Glomerular visceral epithelial cell (primary cell): ENCODE data around the gene GALNT12.

Experiments used
- DNase-seq: peaks from one replicate; pipeline ENCODE4 v3.0.0-alpha.2; 2016; ENCODE audit errors: extremely low spot score

The GALNT12 gene

GRCh38 chr9:98832768-98833089 lies 25.3 kb downstream of the GALNT12 start:
- no peak for DNase-seq

- no peak for DNase-seq
Observed at GRCh38 chr9:98833090-98833956, 25.9 kb downstream of the GALNT12 start.

DNA sequence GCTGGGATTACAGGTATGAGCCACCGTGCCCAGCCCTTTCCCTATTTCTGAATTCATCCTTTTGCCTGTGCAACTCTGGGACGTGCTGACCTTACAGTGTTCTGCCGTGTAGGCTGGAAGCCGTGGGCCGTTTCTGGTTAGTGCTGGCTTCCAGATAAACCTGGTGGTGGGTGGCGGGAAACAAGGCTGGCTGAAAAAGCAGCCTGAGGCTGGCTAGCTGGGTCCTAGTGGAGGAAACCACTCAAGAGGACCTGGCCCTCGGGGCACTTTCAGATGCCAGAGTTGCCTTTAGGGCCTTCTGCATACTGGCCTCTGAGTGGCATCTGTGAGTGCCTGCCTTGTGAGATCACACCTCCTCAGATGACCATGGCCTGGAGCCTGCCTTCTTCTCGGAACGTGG lies 26.9 kb downstream of the GALNT12 start:
- DNase-seq: no peak

DNA sequence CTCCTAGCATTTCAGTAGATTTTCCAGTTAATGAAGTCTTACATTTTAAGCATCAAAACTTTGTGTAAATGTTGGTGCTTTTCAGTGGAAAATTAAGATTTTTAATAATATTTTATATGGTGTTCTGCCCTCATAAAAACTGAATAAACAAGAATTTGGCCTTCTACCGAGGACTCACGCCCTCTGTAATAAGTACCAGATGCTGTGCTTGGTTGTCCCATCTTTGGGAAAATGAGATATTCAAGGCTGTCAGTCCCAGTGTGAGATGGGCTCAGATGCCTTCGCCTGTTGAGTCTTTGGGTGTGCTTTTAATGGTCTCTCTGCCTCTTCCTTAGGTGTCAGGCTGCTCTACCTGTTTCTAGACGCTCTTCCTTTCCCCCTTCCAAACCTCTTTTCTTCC lies 28.7 kb downstream of the GALNT12 start:
- DNase-seq: no peak

- no peak for DNase-seq
Observed at GRCh38 chr9:98837516-98837915, 30.0 kb downstream of the GALNT12 start.

GRCh38 chr9:98838155-98838867 lies 30.8 kb downstream of the GALNT12 start:
- no peak for DNase-seq

DNA sequence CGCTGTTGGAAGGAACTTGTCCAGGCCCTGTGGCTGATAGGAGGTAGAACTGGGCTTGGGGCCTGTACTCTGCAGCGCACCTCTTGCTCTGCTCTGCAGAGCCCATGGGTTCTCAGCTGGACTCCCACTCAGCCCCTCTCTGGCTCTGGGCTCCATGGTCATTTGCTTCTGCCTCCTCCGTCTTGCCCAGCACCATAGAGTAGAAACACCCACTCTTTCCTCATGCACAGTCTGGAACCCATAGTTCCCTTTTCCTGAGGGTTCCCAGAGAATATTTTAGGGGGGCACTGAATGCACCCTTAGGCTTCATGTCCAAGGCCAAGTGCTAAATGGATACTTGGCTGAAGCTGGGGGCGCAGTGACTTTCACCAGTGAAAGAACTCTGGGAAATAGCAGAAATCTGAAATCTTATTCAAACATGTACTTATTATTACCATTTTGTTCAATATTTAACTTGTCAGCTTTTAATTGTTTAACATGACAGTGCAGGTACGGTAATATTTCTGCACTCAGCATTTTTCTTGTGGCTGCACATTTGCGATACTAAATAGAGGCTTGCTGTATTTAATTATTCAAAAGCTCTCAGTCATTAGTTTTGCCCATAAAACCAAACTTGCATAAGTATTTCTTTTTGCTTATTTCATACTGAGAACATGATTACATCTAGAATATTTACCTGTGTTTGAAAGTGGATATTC lies 31.5 kb downstream of the GALNT12 start:
- no peak for DNase-seq

DNA sequence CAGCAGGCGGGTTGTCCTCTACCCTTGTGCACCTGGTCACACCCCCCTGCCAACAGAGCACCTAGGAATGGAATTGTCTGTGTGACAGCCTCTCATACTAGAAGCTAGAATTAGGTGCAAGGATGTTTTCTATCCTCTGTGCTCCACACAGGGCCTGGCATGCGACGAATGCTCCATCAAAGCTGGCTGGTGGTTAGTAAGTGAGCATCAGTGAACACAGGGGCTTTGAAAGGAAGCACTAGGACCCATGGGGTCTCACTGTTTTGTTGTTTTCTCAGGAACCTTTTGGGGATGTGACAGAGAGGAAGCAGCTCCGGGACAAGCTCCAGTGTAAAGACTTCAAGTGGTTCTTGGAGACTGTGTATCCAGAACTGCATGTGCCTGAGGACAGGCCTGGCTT lies 32.3 kb downstream of the GALNT12 start:
- DNase-seq: no peak

DNA sequence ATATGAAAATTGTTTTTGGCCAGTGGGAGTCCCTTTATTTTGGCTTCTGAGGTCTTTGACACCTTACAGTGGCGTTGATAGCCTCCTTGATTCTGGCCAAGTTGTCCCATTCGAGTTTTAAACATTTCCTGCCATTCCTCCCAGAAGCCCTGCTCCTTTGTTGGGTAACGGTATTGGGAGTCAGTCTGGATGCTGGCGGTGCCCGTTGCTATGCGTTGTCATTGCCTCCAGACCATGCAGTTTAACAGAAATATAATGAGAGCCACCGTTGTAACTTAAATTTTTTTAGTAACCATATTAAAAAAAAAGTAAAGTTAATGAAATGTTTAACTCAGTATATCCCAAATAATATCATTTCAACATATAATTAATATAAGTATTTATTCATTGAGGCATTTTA lies 35.0 kb downstream of the GALNT12 start:
- DNase-seq: no peak

DNA sequence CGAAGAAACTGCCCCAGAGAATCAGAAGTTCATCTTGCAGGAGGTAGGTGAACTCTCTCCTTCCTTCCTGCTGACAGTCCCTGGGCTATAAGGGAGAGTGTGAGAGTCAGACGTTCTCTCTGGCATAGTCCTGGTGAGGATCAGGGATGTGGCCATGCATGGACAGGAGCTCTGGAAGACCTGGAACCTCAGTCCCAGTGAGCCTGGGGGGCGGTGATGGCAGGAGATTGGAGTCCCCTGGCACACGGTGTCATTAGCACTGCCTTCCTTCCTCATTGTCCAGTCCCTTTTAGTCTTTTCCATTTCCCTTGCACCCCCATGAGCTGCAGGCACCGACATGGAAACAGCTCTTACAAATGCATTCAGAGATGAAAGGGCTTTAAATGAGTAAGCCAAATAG lies 38.6 kb downstream of the GALNT12 start:
- no peak for DNase-seq

DNA sequence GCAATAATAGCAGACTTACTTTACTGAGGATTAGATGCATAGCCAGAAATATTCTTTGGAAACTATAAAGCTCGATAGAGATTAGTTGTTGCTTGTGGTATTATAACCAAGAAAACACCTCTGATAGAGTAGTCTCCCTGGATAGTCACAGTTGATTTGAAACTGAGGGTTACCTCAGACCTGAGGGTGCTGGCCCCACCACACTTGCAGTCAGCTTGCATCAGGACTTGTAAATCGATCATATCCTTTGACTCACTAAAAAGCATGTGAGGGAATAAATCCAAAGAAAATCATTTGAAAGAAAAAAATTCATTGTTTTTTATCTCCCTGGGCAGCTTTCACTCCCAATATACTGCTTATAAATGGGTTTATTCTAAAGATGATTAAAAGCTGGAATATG lies 39.4 kb downstream of the GALNT12 start:
- DNase-seq: no peak

- DNase-seq: peak; percentile 92
Observed at GRCh38 chr9:98848450-98849149, 41.1 kb downstream of the GALNT12 start.

- no peak for DNase-seq
Observed at GRCh38 chr9:98849563-98849962, 42.1 kb downstream of the GALNT12 start.

DNA sequence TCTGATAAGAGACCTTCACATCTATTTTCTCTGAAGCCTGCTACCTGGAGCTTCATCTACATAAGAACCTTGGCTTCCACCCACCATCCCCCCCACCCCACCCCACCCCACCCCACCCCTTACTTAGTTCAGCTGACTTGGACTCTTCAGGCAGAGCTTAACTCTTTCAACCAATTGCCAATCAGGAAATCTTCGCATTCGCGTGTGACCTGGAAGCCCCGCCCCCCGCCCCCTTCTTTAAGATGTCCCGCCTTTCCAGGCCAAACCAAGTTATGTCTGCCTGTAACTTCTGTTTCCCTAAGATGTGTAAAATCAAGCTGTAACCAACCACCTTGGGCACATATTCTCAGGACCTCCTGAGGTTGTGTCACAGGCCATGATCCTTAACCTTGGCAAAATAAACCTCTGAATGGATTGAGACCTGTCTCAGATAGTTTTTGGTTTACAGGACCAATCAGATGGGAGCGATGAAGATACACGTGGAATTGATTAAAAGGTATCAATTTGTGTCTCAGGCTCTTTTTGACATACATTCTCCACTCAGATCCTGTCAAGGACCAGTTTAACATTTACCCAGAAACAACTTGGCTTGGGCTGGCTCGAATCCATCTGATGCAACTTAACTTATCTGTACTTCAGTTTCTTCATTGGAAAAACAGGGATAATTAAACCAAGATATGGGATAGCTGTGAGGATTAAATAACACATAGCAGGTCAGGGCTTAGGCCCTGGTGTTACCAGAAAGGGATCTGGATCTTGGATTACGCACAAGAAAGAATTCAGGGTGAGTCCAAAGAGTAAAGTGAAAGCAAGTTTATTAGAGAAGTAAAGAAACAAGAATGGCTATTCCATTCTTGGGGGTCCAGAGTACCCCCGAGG lies 43.6 kb downstream of the GALNT12 start:
- DNase-seq: no peak

DNA sequence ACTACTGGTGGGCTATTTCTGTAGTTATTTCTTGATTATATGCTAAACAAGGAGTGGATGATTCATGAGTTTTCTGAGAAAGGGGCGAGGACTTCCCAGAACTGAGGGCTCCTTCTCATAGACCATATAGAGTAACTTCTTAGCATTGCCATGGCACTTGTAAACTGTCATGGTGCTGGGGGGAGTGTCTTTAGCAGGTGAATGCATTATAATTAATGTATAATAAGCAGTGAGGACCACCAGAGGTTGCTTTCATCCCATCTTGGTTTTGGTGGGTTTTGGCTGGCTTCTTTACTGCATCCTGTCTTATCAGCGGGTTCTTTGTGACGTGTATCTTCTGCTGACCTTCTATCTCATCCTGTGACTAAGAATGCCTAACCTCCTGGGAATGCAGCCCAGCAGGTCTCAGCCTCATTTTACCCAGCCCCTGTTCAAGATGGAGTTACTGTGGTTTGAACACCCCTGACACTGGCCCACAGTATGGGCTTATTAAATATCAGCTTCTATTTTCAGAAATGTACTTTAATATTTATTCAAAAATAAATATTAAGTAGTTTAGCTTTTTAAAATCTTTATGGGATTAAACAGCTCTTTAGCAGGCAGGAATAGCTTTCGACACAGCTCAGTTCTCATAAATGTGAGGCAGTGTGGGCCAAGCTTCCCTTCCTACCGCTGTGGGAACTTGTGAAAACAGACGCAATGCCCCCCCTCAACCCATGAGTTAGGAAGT lies 44.4 kb downstream of the GALNT12 start:
- no peak for DNase-seq

DNA sequence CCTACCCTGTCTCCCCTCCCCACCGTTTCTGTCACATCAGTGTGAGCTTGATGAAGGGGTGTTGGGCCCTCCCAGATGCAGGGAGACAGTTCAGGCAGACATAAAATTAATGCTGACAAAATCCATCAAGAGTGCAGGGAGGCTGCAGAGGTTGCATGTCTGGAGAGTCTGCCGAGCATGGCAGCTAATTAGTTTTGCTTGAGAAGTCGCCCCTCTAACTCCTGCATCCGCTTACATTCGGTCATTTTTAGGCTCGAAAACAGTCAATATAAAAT lies 44.9 kb downstream of the GALNT12 start:
- DNase-seq: no peak

GRCh38 chr9:98852961-98853360 lies 45.5 kb downstream of the GALNT12 start:
- DNase-seq: no peak

DNA sequence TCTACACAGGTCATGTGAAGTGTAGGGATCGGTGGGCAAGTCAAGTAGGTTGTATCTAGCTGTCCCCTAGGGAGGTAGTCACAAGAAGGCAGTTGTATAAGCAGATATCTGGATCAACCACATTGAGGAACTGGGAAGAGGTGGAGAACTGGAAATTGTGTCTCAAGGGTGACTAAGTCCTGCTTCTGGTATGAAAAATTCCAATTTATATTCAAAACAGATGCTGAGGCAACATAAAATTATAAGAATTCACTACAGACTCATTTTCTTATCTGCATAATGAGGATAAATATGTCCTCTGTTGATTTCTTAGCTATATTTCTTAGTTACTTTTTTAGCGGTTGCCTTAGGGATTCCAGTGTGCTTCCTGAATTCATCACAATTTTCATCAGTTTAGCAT lies 46.8 kb downstream of the GALNT12 start:
- no peak for DNase-seq

DNA sequence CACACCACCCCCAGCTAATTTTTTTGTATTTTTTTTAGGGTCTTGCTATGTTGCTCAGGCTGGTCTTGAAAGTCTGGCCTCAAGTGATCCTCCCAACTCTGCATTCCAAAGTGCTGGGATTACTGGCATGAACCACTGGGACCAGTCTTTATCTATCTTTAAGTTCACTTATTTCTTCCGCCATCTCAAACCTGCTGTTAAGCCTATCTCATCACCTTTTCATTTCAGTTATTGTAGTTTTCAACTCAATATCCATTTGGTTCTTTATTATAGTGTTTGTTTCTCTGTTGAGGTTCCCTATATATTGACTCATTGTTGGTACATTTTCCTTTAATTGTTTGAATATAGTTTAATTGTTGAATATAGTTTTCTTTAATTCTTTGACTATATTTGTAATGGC lies 48.1 kb downstream of the GALNT12 start:
- no peak for DNase-seq

- DNase-seq: no peak
Observed at GRCh38 chr9:98856982-98857381, 49.5 kb downstream of the GALNT12 start.

GRCh38 chr9:98859941-98860340 lies 52.5 kb downstream of the GALNT12 start:
- no peak for DNase-seq
